Heart left ventricle (tissue), 16 donors: ENCODE measurements around the gene IMPG2. TPM values are rescaled to one million over a fixed set of nuclear protein-coding genes. Genes with fewer than 3 reads are reported as not detected.
A peak's percentile ranks its signal among the peaks of the same experiment; 100 is the strongest.

ENCODE experiments used
- ATAC-seq, 4 donors: fragments of 200-7000 bp; cut with Tn5 transposase; one replicate each; pipeline ENCODE4 v1.9.1; 2020 to 2022; ENCODE audit warnings: moderate library complexity in 4 of 4, mild to moderate bottlenecking in 3 of 4, moderate number of reproducible peaks in 1 of 4
- DNase-seq, 5 donors: peaks; one replicate each; pipeline ENCODE4 v3.0.0-alpha.2; 2020
- H3K27ac ChIP-seq, 12 donors: fragments of 200-600 bp; sonication (generic) in 4 of 12; one replicate each; pipeline versions ENCODE4 v1.5.0 to v1.8.0; 2016 to 2022; ENCODE audit warnings: mild to moderate bottlenecking in 2 of 12
- H3K27me3 ChIP-seq, 9 donors: fragments of 200-600 bp; sonication (generic) in 2 of 9; one replicate each; pipeline versions ENCODE4 v1.5.1 to v1.8.0; 2016 to 2022; ENCODE audit warnings: mild to moderate bottlenecking in 3 of 9
- H3K36me3 ChIP-seq, 9 donors: fragments of 200-600 bp; sonication (generic) in 2 of 9; one replicate each; pipeline versions ENCODE4 v1.5.0 to v1.8.0; 2018 to 2022; ENCODE audit warnings: mild to moderate bottlenecking in 2 of 9
- H3K4me1 ChIP-seq, 12 donors: fragments of 200-600 bp; sonication (generic) in 4 of 12; one replicate each; pipeline versions ENCODE4 v1.5.0 to v1.8.0; 2016 to 2022; ENCODE audit warnings: mild to moderate bottlenecking in 3 of 12
- H3K4me3 ChIP-seq, 12 donors: fragments of 200-600 bp; sonication (generic) in 4 of 12; one replicate each; pipeline versions ENCODE4 v1.5.0 to v1.8.0; 2017 to 2022; ENCODE audit warnings: mild to moderate bottlenecking in 9 of 12, moderate library complexity in 4 of 12
- H3K9me3 ChIP-seq, 12 donors: fragments of 200-600 bp; sonication (generic) in 4 of 12; one replicate each; pipeline versions ENCODE4 v1.5.0 to v1.8.0; 2016 to 2022; ENCODE audit warnings: mild to moderate bottlenecking in 1 of 12
- CTCF ChIP-seq, 12 donors: fragments of 200-600 bp; sonication (generic) in 4 of 12; IDR thresholded peaks; one replicate each; pipeline versions ENCODE4 v1.5.0 to v1.8.0; 2018 to 2022; ENCODE audit warnings: antibody characterized with exemption in 12 of 12, mild to moderate bottlenecking in 5 of 12
- POLR2A ChIP-seq, 2 donors: fragments of 450-650 bp; IDR thresholded peaks; one replicate each; pipeline ENCODE4 v1.6.1; 2017; ENCODE audit warnings: antibody characterized with exemption in 2 of 2, mild to moderate bottlenecking in 2 of 2, moderate library complexity in 2 of 2
- WGBS, 4 donors: extraction: QIAGEN DNeasy Blood & Tissue Kit in 2 of 4; methylation state at CpG; one replicate each; pipeline versions ENCODE4 v1.1.5 to v1.1.7; 2013 to 2018; 5-methylcytosine and 5-hydroxymethylcytosine counted together
- intact Hi-C, 10 donors: fragments of 100-400 bp; cut with DNase I; formaldehyde crosslinking; loops; one replicate each; pipeline versions ENCODE4 v1.11.1 to v1.14.2; 2022
- polyA plus RNA-seq, 2 donors: library from polyadenylated mRNA; stranded (reverse); fragments of 200-250 nt; gene quantifications; one replicate each; pipeline ENCODE4 v1.2.3, GENCODE V29; 2013
- total RNA-seq, 9 donors: library from RNA; depleted of rRNA in 2 of 9; stranded (reverse); fragments of >200 nt in 2 of 9; fragmentation: NEBNext Ultra II Directional in 3 of 9; extraction: Animal tissue kit (Norgen Biotek cat#: 25700) in 3 of 9; gene quantifications; one replicate each; pipeline versions ENCODE4 v1.1.0 to v1.2.4, GENCODE V29; 2016 to 2023
- donor health status: ischemic (EF 13 %, LVEDD 7.1; RV severe dilation, severe dysfunction).
- donor health status: healthy with polysubstance abuse.
- donor health status: DM: no; HTN: yes; CAD: no.
- donor health status: DM: no; HTN: no; CAD: no.
- donor health status: ischemic (EF 25% LVEDD 6.9; RV normal size, moderate dysfunction).
- donor health status: ischemic (EF 25% LVEDD 5.7; RV mildly dilated, moderate dysfunction).
- donor health status: healthy.
- donor health status: DM: yes; HTN: yes; CAD: no.
- donor health status: ischemic (EF 35%, LVEDD 5.7; RV mildly dilated, moderate dysfunction).
- donor health status: nonischemic (EF 11% LVEDD 7.7; RV severe dilation, severe dysfunction).
- donor health status: DM: yes; HTN: yes; CAD: no.
- donor health status: PGD.
- donor health status: ischemic (EF 29% LVEDD 5.4; RV normal size, mild dysfunction).
- donor health status: nonischemic (EF 23%, LVEDD 6.1; RV moderate dilation, normal function).

IMPG2 gene
- total and polyA plus RNA-seq, 11 donors: 0.06 to 0.41 (median 0.19) TPM; not detected in 1

GRCh38 chr3:101216710-101217465 is 103.5 kb downstream of the IMPG2 start:
- Histone ChIP-seq H3K27ac (peak overlapping the region in 3 of 12 donors; percentile 12 to 52 (median 42)), H3K36me3 (no peaks in the 10 kb centered on the region), H3K4me1 (peaks cover 0 to 5% (median 0%) of the 10 kb centered on the region in 12 donors), H3K9me3 (peaks cover 0 to 17% (median 2%) of the 10 kb centered on the region in 12 donors), H3K4me3 (no peak overlapping the region), H3K27me3 (no peaks in the 10 kb centered on the region)
- intact Hi-C loops: no loop called here
- 41 to 67% (median 61%) methylated on average over 3 of the region's 3 CpGs for WGBS, 4 donors
- DNase-seq (peak in 2 of 5 donors; percentile 64 to 69), ATAC-seq (peak; percentile 97 to 99 (median 98))
- no peak for TF ChIP-seq CTCF (IDR thresholded peaks at IDR 0.05)
- peak in 1 of 2 donors; percentile 13 for TF ChIP-seq POLR2A (IDR thresholded peaks at IDR 0.05)

- Histone ChIP-seq H3K27ac (no peak overlapping the region), H3K36me3 (no peaks in the 10 kb centered on the region), H3K9me3 (peaks cover 0 to 6% (median 0%) of the 10 kb centered on the region in 12 donors), H3K4me3 (no peak overlapping the region), H3K4me1 (peaks cover 0 to 5% (median 0%) of the 10 kb centered on the region in 12 donors), H3K27me3 (no peaks in the 10 kb centered on the region)
- DNase-seq (no peak), ATAC-seq (no peak)
- intact Hi-C loops: no loop called here
- TF ChIP-seq CTCF (IDR thresholded peaks at IDR 0.05) (no peak), POLR2A (IDR thresholded peaks at IDR 0.05) (no peak)
- 68 to 78% (median 72%) methylated on average over 2 of the region's 2 CpGs for WGBS, 4 donors
Observed at GRCh38 chr3:101212730-101213129, 107.6 kb downstream of the IMPG2 start.

- intact Hi-C loops: no loop called here
- TF ChIP-seq CTCF (IDR thresholded peaks at IDR 0.05) (no peak), POLR2A (IDR thresholded peaks at IDR 0.05) (no peak)
- no peaks in the 10 kb centered on the region for H3K9me3 ChIP-seq
- H3K27me3 ChIP-seq: no peaks in the 10 kb centered on the region
- H3K4me1 ChIP-seq: peaks cover 0 to 7% (median 0%) of the 10 kb centered on the region in 12 donors
- ATAC-seq: peak in 1 of 4 donors; percentile 24
- no peaks in the 10 kb centered on the region for H3K36me3 ChIP-seq
- WGBS, 4 donors: 45 to 68% (median 63%) methylated on average over 2 of the region's 2 CpGs
- no peak overlapping the region for H3K4me3 ChIP-seq
- H3K27ac ChIP-seq: no peak overlapping the region
- no peak for DNase-seq
Observed at GRCh38 chr3:101204246-101204645, 116.1 kb downstream of the IMPG2 start.

- no peak for ATAC-seq
- no peaks in the 10 kb centered on the region for H3K9me3 ChIP-seq
- peaks cover 0 to 7% (median 0%) of the 10 kb centered on the region in 12 donors for H3K4me1 ChIP-seq
- no peak for DNase-seq
- TF ChIP-seq POLR2A (IDR thresholded peaks at IDR 0.05) (no peak), CTCF (IDR thresholded peaks at IDR 0.05) (no peak)
- no peak overlapping the region for H3K27ac ChIP-seq
- 85 to 93% (median 87%) methylated on average over 5 of the region's 5 CpGs for WGBS, 4 donors
- H3K27me3 ChIP-seq: no peaks in the 10 kb centered on the region
- no peaks in the 10 kb centered on the region for H3K36me3 ChIP-seq
- H3K4me3 ChIP-seq: no peak overlapping the region
- intact Hi-C loops: no loop called here
Observed at GRCh38 chr3:101203411-101203810, 117.0 kb downstream of the IMPG2 start.
